Thymus (tissue), 11 donors: ENCODE measurements around the gene ABLIM1. TPM values are rescaled to one million over a fixed set of nuclear protein-coding genes. Genes with fewer than 3 reads are reported as not detected.
A peak's percentile ranks its signal among the peaks of the same experiment; 100 is the strongest.

ENCODE experiments used
- DNase-seq, 9 donors: peaks; one replicate each; pipeline ENCODE4 v3.0.0-alpha.2; 2013; ENCODE audit warnings: low spot score in 9 of 9, low read depth in 6 of 9, missing footprints in 1 of 9
- H3K27ac ChIP-seq, 2 donors: one replicate each; pipeline ENCODE4 v1.5.1; 2013; ENCODE audit warnings: control low read depth in 1 of 2, low read depth in 1 of 2, low read length in 1 of 2, mild to moderate bottlenecking in 1 of 2, moderate library complexity in 1 of 2
- H3K27me3 ChIP-seq, 2 donors: one replicate each; pipeline ENCODE4 v1.5.1; 2013; ENCODE audit warnings: low read length in 1 of 2; ENCODE audit not compliant: control insufficient read depth in 2 of 2, insufficient read depth in 1 of 2
- H3K36me3 ChIP-seq, 2 donors: one replicate each; pipeline ENCODE4 v1.5.1; 2013; ENCODE audit warnings: low read length in 1 of 2, mild to moderate bottlenecking in 1 of 2, moderate library complexity in 1 of 2; ENCODE audit not compliant: control insufficient read depth in 2 of 2, insufficient read depth in 2 of 2
- H3K4me1 ChIP-seq, 2 donors: one replicate each; pipeline ENCODE4 v1.5.1; 2013; ENCODE audit warnings: low read length in 2 of 2; ENCODE audit not compliant: control insufficient read depth in 2 of 2, insufficient read depth in 2 of 2
- H3K4me3 ChIP-seq, 2 donors: one replicate each; pipeline ENCODE4 v1.5.1; 2013; ENCODE audit warnings: low read length in 2 of 2, control low read depth in 1 of 2, mild to moderate bottlenecking in 1 of 2
- H3K9me3 ChIP-seq, 2 donors: one replicate each; pipeline ENCODE4 v1.5.1; 2013; ENCODE audit warnings: low read length in 1 of 2, mild to moderate bottlenecking in 1 of 2; ENCODE audit not compliant: control insufficient read depth in 2 of 2, insufficient read depth in 1 of 2
- WGBS: extraction: QIAGEN DNeasy Blood & Tissue Kit; methylation state at CpG from one replicate; pipeline ENCODE4 v1.1.7; 2013; 5-methylcytosine and 5-hydroxymethylcytosine counted together
- polyA plus RNA-seq: library from polyadenylated mRNA; stranded (reverse); fragments of 200-250 nt; gene quantifications from one replicate; pipeline ENCODE4 v1.2.3, GENCODE V29; 2013
- total RNA-seq: library from RNA; stranded (reverse); fragments of 120-200 nt; gene quantifications from one replicate; pipeline ENCODE4 v1.2.4, GENCODE V29; 2013
- donor health status: healthy.

The ABLIM1 gene
- total and polyA plus RNA-seq, 2 donors: 43.3 to 49.1 TPM

DNA sequence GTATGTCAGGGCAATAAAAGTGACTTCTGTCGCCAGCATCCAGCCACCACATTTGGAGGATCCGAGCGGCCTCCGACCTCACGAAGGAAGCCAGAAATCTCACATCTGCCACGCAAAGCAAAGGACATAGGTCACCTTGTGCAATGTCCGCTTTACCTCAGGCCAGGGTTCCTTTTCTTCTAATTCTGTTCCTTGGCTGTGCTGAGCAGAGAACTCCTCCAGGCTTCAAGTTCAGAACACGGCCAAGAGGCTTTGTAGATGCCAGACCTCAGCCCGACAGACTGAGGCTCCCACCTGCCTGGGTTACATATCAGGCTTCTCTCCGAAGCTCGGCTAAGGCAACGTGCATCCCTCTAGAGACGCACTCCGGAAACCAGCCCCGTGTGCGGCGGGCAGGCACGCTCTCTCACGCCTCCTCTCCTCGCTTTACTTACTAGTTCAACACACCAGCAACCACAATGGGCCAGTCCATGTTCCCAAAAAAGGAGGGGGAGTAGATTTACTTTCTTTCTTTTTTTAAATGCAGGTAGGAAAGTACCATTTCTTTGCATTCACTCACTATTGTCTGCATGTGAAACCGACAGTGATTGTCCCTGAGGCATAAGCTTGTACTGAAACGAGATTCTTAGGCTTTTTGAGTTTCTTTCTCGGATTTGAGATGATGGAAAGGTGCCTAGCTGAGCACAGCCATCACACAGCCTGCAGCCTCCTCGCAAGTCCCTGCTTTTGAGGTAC lies 131.4 kb downstream of the ABLIM1 start:
- Histone ChIP-seq H3K36me3 (no peaks in the 10 kb centered on the region), H3K27ac (peak overlapping the region; percentile 92 to 98), H3K27me3 (no peaks in the 10 kb centered on the region), H3K4me3 (peak overlapping the region; percentile 56 to 62), H3K9me3 (no peaks in the 10 kb centered on the region), H3K4me1 (peaks cover 15 to 51% of the 10 kb centered on the region in 2 donors)
- under 1% methylated on average over 24 of the region's 24 CpGs for WGBS
- DNase-seq: peak; percentile 83 to 98 (median 93)

GRCh38 chr10:114526126-114526503 lies 132.0 kb downstream of the ABLIM1 start:
- Histone ChIP-seq H3K9me3 (no peaks in the 10 kb centered on the region), H3K4me3 (peak overlapping the region; percentile 56 to 62), H3K27me3 (no peaks in the 10 kb centered on the region), H3K27ac (peak overlapping the region; percentile 92 to 98), H3K4me1 (peaks cover 16 to 51% of the 10 kb centered on the region in 2 donors), H3K36me3 (no peaks in the 10 kb centered on the region)
- peak in 5 of 9 donors; percentile 30 to 87 (median 62) for DNase-seq
- WGBS: under 1% methylated on average over 5 of the region's 5 CpGs

DNA sequence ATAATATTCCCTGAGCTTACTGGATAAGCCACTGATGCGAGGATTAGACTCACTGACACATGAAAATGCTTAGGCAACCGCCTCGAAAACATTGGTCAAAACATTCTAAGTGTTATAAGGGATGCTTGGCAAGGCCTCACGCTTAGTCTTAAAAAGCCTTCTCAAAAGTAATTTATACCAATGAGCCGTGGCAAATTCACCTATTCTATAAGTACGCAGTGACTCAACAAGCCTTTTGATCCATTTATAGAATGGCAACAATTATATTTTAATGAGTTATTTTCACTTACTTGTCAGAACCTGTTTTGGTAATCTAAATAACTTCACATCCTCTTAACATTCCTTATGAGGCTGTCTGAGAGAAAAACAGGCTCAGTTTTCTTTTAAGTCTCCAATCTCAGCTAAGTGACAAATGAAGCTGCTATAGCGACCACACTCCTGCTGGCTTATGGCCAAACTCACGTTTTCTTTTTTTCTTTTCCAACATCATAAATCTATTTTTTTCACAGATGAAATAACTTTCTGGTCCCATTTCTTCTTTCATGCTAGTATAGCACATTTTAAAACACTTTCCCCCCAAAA lies 132.6 kb downstream of the ABLIM1 start:
- H3K27me3 ChIP-seq: no peaks in the 10 kb centered on the region
- H3K36me3 ChIP-seq: no peaks in the 10 kb centered on the region
- peaks cover 16 to 51% of the 10 kb centered on the region in 2 donors for H3K4me1 ChIP-seq
- H3K9me3 ChIP-seq: no peaks in the 10 kb centered on the region
- DNase-seq: no peak
- 49% methylated on average over 8 of the region's 8 CpGs for WGBS
- peak overlapping the region; percentile 56 to 62 for H3K4me3 ChIP-seq
- H3K27ac ChIP-seq: peak overlapping the region; percentile 55 to 92

GRCh38 chr10:114523876-114524275 lies 134.2 kb downstream of the ABLIM1 start:
- 78% methylated on average over 3 of the region's 3 CpGs for WGBS
- Histone ChIP-seq H3K36me3 (peaks cover 0 to 4% of the 10 kb centered on the region in 2 donors), H3K4me3 (peak overlapping the region; percentile 10 to 14), H3K27ac (peak overlapping the region in 1 of 2 donors; percentile 46), H3K9me3 (no peaks in the 10 kb centered on the region), H3K4me1 (peaks cover 19 to 63% of the 10 kb centered on the region in 2 donors), H3K27me3 (no peaks in the 10 kb centered on the region)
- DNase-seq: no peak

DNA sequence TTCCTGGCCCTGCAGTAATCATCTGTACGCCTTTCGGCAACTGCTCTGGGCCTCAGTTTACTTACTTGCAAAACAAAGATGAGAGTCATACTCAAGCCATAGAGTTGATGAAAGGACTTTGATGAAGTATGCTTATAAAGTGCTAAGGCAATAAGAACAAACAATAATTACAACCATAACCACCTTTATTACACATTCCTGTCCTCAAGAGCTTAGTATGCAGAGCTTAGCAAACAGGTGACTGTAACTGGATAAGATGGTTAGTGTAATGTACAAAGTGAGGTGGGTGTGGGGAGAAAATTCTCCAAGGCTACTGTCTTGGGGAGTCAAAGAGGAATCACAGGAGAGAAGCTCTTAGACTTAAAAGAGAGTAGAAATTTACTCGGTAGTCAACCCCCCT lies 136.8 kb downstream of the ABLIM1 start:
- no peak for DNase-seq
- WGBS: 96% methylated on average over 3 of the region's 3 CpGs
- Histone ChIP-seq H3K27ac (no peak overlapping the region), H3K9me3 (no peaks in the 10 kb centered on the region), H3K4me1 (peaks cover 13 to 52% of the 10 kb centered on the region in 2 donors), H3K4me3 (no peak overlapping the region), H3K27me3 (no peaks in the 10 kb centered on the region), H3K36me3 (peaks cover 0 to 4% of the 10 kb centered on the region in 2 donors)

DNA sequence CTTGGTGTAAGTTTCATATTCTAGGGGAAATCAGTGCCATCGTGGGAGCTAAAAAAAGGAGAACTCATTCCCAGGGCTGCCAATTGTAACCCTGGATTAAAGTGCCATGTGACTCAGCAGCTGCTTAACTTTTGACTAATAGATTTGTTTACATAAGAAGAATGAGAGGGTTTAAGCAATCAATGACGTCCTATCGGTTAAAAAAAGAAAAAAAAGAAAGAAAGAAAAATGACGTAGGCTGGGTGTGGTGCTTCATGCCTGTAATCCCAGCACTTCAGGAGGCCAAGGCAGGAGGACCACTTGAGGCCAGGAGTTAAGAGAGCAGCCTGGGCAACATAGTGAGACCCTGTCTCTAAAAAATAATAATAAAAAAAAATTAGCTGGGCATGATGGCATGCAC lies 137.6 kb downstream of the ABLIM1 start:
- 74% methylated on average over 4 of the region's 4 CpGs for WGBS
- Histone ChIP-seq H3K36me3 (peaks cover 0 to 4% of the 10 kb centered on the region in 2 donors), H3K27ac (no peak overlapping the region), H3K9me3 (no peaks in the 10 kb centered on the region), H3K4me3 (no peak overlapping the region), H3K27me3 (no peaks in the 10 kb centered on the region), H3K4me1 (peaks cover 13 to 48% of the 10 kb centered on the region in 2 donors)
- no peak for DNase-seq

- WGBS: 87% methylated on average over 2 of the region's 2 CpGs
- Histone ChIP-seq H3K27ac (peak overlapping the region in 1 of 2 donors; percentile 70), H3K36me3 (peaks cover 0 to 4% of the 10 kb centered on the region in 2 donors), H3K4me3 (no peak overlapping the region), H3K27me3 (no peaks in the 10 kb centered on the region), H3K9me3 (no peaks in the 10 kb centered on the region), H3K4me1 (peaks cover 7 to 50% of the 10 kb centered on the region in 2 donors)
- no peak for DNase-seq
These were observed 138.2 kb downstream of the ABLIM1 start for GRCh38 chr10:114519756-114520293.

DNA sequence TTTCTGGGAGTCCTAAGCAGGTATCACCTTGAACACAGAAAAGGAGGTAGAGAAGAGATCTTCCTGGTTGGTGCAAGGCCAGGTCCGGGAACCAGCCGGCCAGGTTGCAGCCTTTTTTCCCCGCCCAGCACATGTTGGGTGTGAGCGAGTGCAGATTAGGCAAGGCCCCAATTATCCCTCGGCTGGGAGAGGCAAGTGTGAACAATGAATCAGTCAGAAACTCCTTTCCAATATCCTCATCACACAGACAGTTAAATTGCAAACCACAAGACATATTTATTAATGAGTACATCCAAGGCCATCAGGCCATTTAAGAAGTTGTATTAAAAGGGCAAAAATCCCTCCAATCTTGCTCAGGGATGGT lies 138.8 kb downstream of the ABLIM1 start:
- Histone ChIP-seq H3K4me1 (peaks cover 5 to 47% of the 10 kb centered on the region in 2 donors), H3K9me3 (no peaks in the 10 kb centered on the region), H3K4me3 (no peak overlapping the region), H3K36me3 (peaks cover 0 to 4% of the 10 kb centered on the region in 2 donors), H3K27me3 (no peaks in the 10 kb centered on the region), H3K27ac (no peak overlapping the region)
- DNase-seq: no peak
- 86% methylated on average over 5 of the region's 5 CpGs for WGBS
